ENCODE data around the gene ZNF740. TPM values are rescaled to one million over a fixed set of nuclear protein-coding genes. Genes with fewer than 3 reads are reported as not detected.

The ZNF740 gene
- total RNA-seq, 2 donors from 2014 or later: 24.3 to 34.6 TPM

- DNase-seq (no peak), ATAC-seq (no peak)
- Mint-ChIP-seq H3K36me3 (ENCODE audit: low read depth) (peaks cover 10% of the 10 kb centered on the region), H3K4me1 (peaks cover 66% of the 10 kb centered on the region), H3K4me3 (no peak overlapping the region), H3K27me3 (no peaks in the 10 kb centered on the region), H3K27ac (peak overlapping the region; percentile 82)
- H3K9me3 ChIP-seq (ENCODE audit: control insufficient read depth, low read length, poor library complexity, severe bottlenecking): no peaks in the 10 kb centered on the region
These were observed 34.3 kb downstream of the ZNF740 start for GRCh38 chr12:53214687-53215455.

- Mint-ChIP-seq H3K4me1 (peaks cover 63% of the 10 kb centered on the region), H3K27me3 (no peaks in the 10 kb centered on the region), H3K4me3 (no peak overlapping the region), H3K27ac (peak overlapping the region; percentile 99), H3K36me3 (ENCODE audit: low read depth) (peaks cover 10% of the 10 kb centered on the region)
- DNase-seq (no peak), ATAC-seq (no peak)
- no peaks in the 10 kb centered on the region for H3K9me3 ChIP-seq (ENCODE audit: control insufficient read depth, low read length, poor library complexity, severe bottlenecking)
These were observed 35.0 kb downstream of the ZNF740 start for GRCh38 chr12:53215497-53215896.

GRCh38 chr12:53217051-53217930, 36.8 kb downstream of the ZNF740 start:
- H3K9me3 ChIP-seq (ENCODE audit: control insufficient read depth, low read length, poor library complexity, severe bottlenecking): no peaks in the 10 kb centered on the region
- Mint-ChIP-seq H3K27me3 (no peaks in the 10 kb centered on the region), H3K27ac (peak overlapping the region; percentile 99), H3K4me3 (peak overlapping the region; percentile 100), H3K4me1 (peaks cover 61% of the 10 kb centered on the region), H3K36me3 (ENCODE audit: low read depth) (peaks cover 6% of the 10 kb centered on the region)
- ATAC-seq: no peak
- no peak for DNase-seq

- no peak for DNase-seq
- peaks cover 6% of the 10 kb centered on the region for H3K36me3 Mint-ChIP-seq (ENCODE audit: low read depth)
- H3K27ac Mint-ChIP-seq: peak overlapping the region; percentile 99
- H3K9me3 ChIP-seq (ENCODE audit: control insufficient read depth, low read length, poor library complexity, severe bottlenecking): no peaks in the 10 kb centered on the region
- H3K4me1 Mint-ChIP-seq: peaks cover 67% of the 10 kb centered on the region
- H3K4me3 Mint-ChIP-seq: peak overlapping the region; percentile 100
- no peaks in the 10 kb centered on the region for H3K27me3 Mint-ChIP-seq
- no peak for ATAC-seq
These were observed 37.4 kb downstream of the ZNF740 start for GRCh38 chr12:53217931-53218307.

- H3K27ac Mint-ChIP-seq: peak overlapping the region; percentile 99
- ATAC-seq: no peak
- peaks cover 6% of the 10 kb centered on the region for H3K36me3 Mint-ChIP-seq (ENCODE audit: low read depth)
- H3K4me3 Mint-ChIP-seq: peak overlapping the region; percentile 100
- H3K27me3 Mint-ChIP-seq: no peaks in the 10 kb centered on the region
- H3K4me1 Mint-ChIP-seq: peaks cover 66% of the 10 kb centered on the region
- DNase-seq: no peak
- no peaks in the 10 kb centered on the region for H3K9me3 ChIP-seq (ENCODE audit: control insufficient read depth, low read length, poor library complexity, severe bottlenecking)
These were observed 38.2 kb downstream of the ZNF740 start for GRCh38 chr12:53218551-53219291.

GRCh38 chr12:53219292-53219955, 38.9 kb downstream of the ZNF740 start:
- H3K4me1 Mint-ChIP-seq: peaks cover 67% of the 10 kb centered on the region
- no peaks in the 10 kb centered on the region for H3K9me3 ChIP-seq (ENCODE audit: control insufficient read depth, low read length, poor library complexity, severe bottlenecking)
- peaks cover 6% of the 10 kb centered on the region for H3K36me3 Mint-ChIP-seq (ENCODE audit: low read depth)
- peak overlapping the region; percentile 100 for H3K4me3 Mint-ChIP-seq
- ATAC-seq (peak; percentile 27), DNase-seq (no peak)
- H3K27ac Mint-ChIP-seq: peak overlapping the region; percentile 99
- H3K27me3 Mint-ChIP-seq: no peaks in the 10 kb centered on the region

- H3K27ac Mint-ChIP-seq: peak overlapping the region; percentile 99
- peaks cover 69% of the 10 kb centered on the region for H3K4me1 Mint-ChIP-seq
- no peaks in the 10 kb centered on the region for H3K27me3 Mint-ChIP-seq
- H3K36me3 Mint-ChIP-seq (ENCODE audit: low read depth): peaks cover 6% of the 10 kb centered on the region
- no peaks in the 10 kb centered on the region for H3K9me3 ChIP-seq (ENCODE audit: control insufficient read depth, low read length, poor library complexity, severe bottlenecking)
- peak overlapping the region; percentile 100 for H3K4me3 Mint-ChIP-seq
- ATAC-seq (peak; percentile 72), DNase-seq (peak; percentile 61 to 66 (median 61))
These were observed 39.6 kb downstream of the ZNF740 start for GRCh38 chr12:53219956-53220693.

GRCh38 chr12:53220694-53221202, 40.2 kb downstream of the ZNF740 start:
- peaks cover 69% of the 10 kb centered on the region for H3K4me1 Mint-ChIP-seq
- H3K4me3 Mint-ChIP-seq: peak overlapping the region; percentile 100
- H3K36me3 Mint-ChIP-seq (ENCODE audit: low read depth): peaks cover 10% of the 10 kb centered on the region
- DNase-seq (peak; percentile 54 to 80 (median 78)), ATAC-seq (peak; percentile 69)
- H3K27ac Mint-ChIP-seq: peak overlapping the region; percentile 99
- H3K27me3 Mint-ChIP-seq: no peaks in the 10 kb centered on the region
- no peaks in the 10 kb centered on the region for H3K9me3 ChIP-seq (ENCODE audit: control insufficient read depth, low read length, poor library complexity, severe bottlenecking)

GRCh38 chr12:53221203-53222080, 40.9 kb downstream of the ZNF740 start:
- Mint-ChIP-seq H3K36me3 (ENCODE audit: low read depth) (peaks cover 10% of the 10 kb centered on the region), H3K27ac (peak overlapping the region; percentile 95), H3K4me1 (peaks cover 67% of the 10 kb centered on the region), H3K4me3 (peak overlapping the region; percentile 100), H3K27me3 (no peaks in the 10 kb centered on the region)
- ATAC-seq: peak; percentile 12
- peak in 2 of 3 donors; percentile 38 to 46 for DNase-seq
- no peaks in the 10 kb centered on the region for H3K9me3 ChIP-seq (ENCODE audit: control insufficient read depth, low read length, poor library complexity, severe bottlenecking)

- ATAC-seq (no peak), DNase-seq (no peak)
- H3K27me3 Mint-ChIP-seq: no peaks in the 10 kb centered on the region
- H3K4me1 Mint-ChIP-seq: peaks cover 66% of the 10 kb centered on the region
- peaks cover 14% of the 10 kb centered on the region for H3K36me3 Mint-ChIP-seq (ENCODE audit: low read depth)
- H3K27ac Mint-ChIP-seq: peak overlapping the region; percentile 95
- peak overlapping the region; percentile 100 for H3K4me3 Mint-ChIP-seq
- H3K9me3 ChIP-seq (ENCODE audit: control insufficient read depth, low read length, poor library complexity, severe bottlenecking): no peaks in the 10 kb centered on the region
These were observed 41.7 kb downstream of the ZNF740 start for GRCh38 chr12:53222170-53222721.

- Mint-ChIP-seq H3K27ac (peak overlapping the region; percentile 95), H3K36me3 (ENCODE audit: low read depth) (peaks cover 14% of the 10 kb centered on the region), H3K27me3 (no peaks in the 10 kb centered on the region), H3K4me1 (peaks cover 67% of the 10 kb centered on the region), H3K4me3 (peak overlapping the region; percentile 100)
- DNase-seq (no peak), ATAC-seq (no peak)
- no peaks in the 10 kb centered on the region for H3K9me3 ChIP-seq (ENCODE audit: control insufficient read depth, low read length, poor library complexity, severe bottlenecking)
These were observed 42.3 kb downstream of the ZNF740 start for GRCh38 chr12:53222806-53223261.

All from T-helper 17 cell (primary cell).